Measurements from ENCODE around the gene ARFGAP2.
A peak's percentile ranks its signal among the peaks of the same experiment; 100 is the strongest.

Gene ARFGAP2

DNA sequence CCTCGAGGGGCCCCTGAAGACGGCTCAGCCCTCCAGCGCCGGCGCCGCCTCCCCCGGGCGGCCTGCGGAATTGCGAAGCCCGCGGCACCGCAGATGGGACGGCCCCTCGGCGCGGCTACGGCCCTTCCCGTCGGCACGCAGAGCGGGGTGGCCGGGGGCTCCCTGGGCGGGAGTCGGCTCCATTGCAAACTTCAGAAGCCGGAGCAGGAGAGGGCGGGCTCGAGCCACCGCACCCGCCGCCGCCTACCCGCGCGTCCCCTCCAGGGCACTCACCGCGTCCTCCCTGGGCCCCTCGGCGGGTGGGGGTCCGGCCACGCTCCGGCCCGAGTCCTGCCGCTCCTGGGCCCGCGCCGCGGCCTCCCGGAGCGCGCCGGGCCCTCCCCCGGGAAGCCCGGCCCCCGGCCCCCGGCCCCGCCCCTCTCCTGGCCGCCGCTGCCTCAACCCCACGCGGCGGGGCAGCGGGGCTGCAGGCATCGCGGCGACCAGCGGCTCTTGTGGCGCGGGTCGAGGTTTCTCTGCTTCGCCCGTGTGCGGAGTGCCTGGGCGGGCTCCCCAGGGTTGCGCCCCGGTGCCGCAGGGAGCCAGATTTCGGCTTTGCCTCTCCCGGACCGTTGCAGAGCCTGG, 9.5 kb upstream of the ARFGAP2 start, which contains the start of gene PACSIN3:
Gene PACSIN3, minus strand, starts transcription at position 359 of the 624 bp plus-strand sequence. CDS start 3,707 bp downstream, outside the sequence.
- Histone ChIP-seq H3K27ac (replicated peaks) (no peak within 1 kb of the TSS), H3K27me3 (ENCODE audit: insufficient read depth, poor library complexity, severe bottlenecking) (peaks cover 33% of the 10 kb centered on the region), H3K4me3 (replicated peaks; ENCODE audit: insufficient read depth, low read length) (peak within 1 kb of the TSS; percentile 43)
- DNase-seq (ENCODE audit: low read depth in 1 of 2, low spot score in 1 of 2) = no peak
- TF ChIP-seq, protein P1, sequence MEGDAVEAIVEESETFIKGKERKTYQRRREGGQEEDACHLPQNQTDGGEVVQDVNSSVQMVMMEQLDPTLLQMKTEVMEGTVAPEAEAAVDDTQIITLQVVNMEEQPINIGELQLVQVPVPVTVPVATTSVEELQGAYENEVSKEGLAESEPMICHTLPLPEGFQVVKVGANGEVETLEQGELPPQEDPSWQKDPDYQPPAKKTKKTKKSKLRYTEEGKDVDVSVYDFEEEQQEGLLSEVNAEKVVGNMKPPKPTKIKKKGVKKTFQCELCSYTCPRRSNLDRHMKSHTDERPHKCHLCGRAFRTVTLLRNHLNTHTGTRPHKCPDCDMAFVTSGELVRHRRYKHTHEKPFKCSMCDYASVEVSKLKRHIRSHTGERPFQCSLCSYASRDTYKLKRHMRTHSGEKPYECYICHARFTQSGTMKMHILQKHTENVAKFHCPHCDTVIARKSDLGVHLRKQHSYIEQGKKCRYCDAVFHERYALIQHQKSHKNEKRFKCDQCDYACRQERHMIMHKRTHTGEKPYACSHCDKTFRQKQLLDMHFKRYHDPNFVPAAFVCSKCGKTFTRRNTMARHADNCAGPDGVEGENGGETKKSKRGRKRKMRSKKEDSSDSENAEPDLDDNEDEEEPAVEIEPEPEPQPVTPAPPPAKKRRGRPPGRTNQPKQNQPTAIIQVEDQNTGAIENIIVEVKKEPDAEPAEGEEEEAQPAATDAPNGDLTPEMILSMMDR (IDR thresholded peaks at IDR 0.05; ENCODE audit: insufficient read depth, low read length) = no peak
- TF ChIP-seq POLR2AphosphoS5 (IDR thresholded peaks at IDR 0.05; ENCODE audit: low read depth) = no peak
- TF ChIP-seq GABPA (IDR thresholded peaks at IDR 0.05; ENCODE audit: low read depth) = no peak
- TF ChIP-seq SPI1 (IDR thresholded peaks at IDR 0.05; ENCODE audit: borderline replicate concordance, low read depth) = no peak
- TF ChIP-seq, protein P2, sequence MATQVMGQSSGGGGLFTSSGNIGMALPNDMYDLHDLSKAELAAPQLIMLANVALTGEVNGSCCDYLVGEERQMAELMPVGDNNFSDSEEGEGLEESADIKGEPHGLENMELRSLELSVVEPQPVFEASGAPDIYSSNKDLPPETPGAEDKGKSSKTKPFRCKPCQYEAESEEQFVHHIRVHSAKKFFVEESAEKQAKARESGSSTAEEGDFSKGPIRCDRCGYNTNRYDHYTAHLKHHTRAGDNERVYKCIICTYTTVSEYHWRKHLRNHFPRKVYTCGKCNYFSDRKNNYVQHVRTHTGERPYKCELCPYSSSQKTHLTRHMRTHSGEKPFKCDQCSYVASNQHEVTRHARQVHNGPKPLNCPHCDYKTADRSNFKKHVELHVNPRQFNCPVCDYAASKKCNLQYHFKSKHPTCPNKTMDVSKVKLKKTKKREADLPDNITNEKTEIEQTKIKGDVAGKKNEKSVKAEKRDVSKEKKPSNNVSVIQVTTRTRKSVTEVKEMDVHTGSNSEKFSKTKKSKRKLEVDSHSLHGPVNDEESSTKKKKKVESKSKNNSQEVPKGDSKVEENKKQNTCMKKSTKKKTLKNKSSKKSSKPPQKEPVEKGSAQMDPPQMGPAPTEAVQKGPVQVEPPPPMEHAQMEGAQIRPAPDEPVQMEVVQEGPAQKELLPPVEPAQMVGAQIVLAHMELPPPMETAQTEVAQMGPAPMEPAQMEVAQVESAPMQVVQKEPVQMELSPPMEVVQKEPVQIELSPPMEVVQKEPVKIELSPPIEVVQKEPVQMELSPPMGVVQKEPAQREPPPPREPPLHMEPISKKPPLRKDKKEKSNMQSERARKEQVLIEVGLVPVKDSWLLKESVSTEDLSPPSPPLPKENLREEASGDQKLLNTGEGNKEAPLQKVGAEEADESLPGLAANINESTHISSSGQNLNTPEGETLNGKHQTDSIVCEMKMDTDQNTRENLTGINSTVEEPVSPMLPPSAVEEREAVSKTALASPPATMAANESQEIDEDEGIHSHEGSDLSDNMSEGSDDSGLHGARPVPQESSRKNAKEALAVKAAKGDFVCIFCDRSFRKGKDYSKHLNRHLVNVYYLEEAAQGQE (IDR thresholded peaks at IDR 0.05; ENCODE audit: insufficient replicate concordance, low read depth) = no peak

DNA sequence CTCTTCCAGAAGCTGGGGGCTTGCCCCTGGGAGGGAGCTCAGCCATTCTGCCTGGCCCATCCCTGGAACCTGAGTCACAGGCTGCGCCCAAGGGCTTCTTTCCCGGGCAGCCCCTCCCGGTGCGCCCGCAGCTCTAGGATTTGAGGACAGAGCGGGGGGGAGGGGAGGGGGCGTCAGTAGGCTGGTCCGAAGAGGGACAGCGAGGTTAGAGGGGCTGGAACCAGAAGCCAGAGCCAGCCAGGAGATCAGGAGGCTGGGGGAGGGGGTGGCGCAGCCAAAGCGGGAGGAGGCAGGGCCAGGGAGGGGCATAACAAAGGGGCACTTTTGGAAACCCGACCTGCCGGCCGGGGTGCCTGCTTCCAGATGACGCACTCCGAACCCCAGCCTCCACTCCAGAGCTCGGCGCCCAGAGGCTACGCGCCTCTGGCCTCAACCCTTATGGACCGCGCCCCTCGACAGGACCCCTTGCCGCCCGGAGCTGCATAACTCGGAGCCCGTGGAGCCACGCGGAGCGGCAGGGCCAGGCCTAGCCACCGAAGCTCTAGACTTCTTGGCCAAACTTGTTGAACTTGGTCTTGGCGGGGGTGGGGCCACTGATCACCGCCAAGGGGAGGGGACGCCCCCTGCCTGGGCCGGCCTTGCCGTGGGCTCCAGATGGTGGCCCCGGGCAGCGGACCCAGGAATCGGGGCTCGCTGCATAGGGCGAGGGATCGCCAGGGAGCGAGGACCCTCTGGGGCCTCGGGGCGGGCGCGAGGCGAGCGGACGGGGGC, 8.8 kb upstream of the ARFGAP2 start:
- H3K4me3 ChIP-seq (replicated peaks; ENCODE audit: insufficient read depth, low read length) = peak overlapping the region; percentile 43
- peaks cover 33% of the 10 kb centered on the region for H3K27me3 ChIP-seq (ENCODE audit: insufficient read depth, poor library complexity, severe bottlenecking)
- H3K27ac ChIP-seq (replicated peaks) = no peak overlapping the region
- DNase-seq (ENCODE audit: low read depth in 1 of 2, low spot score in 1 of 2) = no peak
- TF ChIP-seq POLR2AphosphoS5 (IDR thresholded peaks at IDR 0.05; ENCODE audit: low read depth) (no peak), GABPA (IDR thresholded peaks at IDR 0.05; ENCODE audit: low read depth) (no peak), SPI1 (IDR thresholded peaks at IDR 0.05; ENCODE audit: borderline replicate concordance, low read depth) (no peak)
- TF ChIP-seq, protein P1 (IDR thresholded peaks at IDR 0.05; ENCODE audit: insufficient read depth, low read length) = no peak
- TF ChIP-seq, protein P2 (IDR thresholded peaks at IDR 0.05; ENCODE audit: insufficient replicate concordance, low read depth) = no peak

DNA sequence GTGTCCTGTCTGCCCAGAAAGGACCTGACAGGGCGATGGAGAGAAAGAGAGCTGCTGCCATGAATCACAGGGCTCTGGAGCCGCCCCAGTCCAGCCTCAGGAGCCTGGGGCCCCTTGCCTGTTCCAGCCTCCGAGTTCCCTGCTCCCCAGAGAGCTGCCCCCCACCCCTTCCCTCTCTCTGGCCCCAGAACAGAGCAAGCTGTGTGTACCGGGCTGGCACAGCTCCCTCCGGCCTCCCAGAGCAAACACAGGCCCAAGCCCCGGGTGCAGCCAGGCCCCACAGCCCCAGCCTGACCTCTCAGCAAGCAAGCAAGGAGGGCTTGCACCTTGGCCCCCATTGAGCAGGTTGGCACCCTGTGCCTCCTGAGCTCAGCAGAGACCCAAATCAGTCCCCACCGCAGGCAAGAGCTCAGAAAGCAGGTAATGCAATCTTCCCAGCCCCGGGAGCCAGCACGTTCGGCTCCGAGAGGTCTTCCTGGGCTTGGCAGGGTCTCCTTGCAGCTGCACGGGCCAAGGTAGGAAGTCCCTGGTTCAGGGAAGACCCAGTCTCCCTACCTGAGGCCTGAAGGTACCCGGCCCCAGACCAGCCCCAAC, 8.1 kb upstream of the ARFGAP2 start:
- Histone ChIP-seq H3K4me3 (replicated peaks; ENCODE audit: insufficient read depth, low read length) (no peak overlapping the region), H3K27me3 (ENCODE audit: insufficient read depth, poor library complexity, severe bottlenecking) (peaks cover 31% of the 10 kb centered on the region), H3K27ac (replicated peaks) (no peak overlapping the region)
- no peak for DNase-seq (ENCODE audit: low read depth in 1 of 2, low spot score in 1 of 2)
- TF ChIP-seq, protein P1 (IDR thresholded peaks at IDR 0.05; ENCODE audit: insufficient read depth, low read length) = no peak
- TF ChIP-seq, protein P2 (IDR thresholded peaks at IDR 0.05; ENCODE audit: insufficient replicate concordance, low read depth) = no peak
- TF ChIP-seq SPI1 (IDR thresholded peaks at IDR 0.05; ENCODE audit: borderline replicate concordance, low read depth) (no peak), POLR2AphosphoS5 (IDR thresholded peaks at IDR 0.05; ENCODE audit: low read depth) (no peak), GABPA (IDR thresholded peaks at IDR 0.05; ENCODE audit: low read depth) (no peak)

Measured in HL-60 (cell line).